Measurements from ENCODE around the gene USP13. TPM values are rescaled to one million over a fixed set of nuclear protein-coding genes. Genes with fewer than 3 reads are reported as not detected.

Gene USP13
- total and polyA plus RNA-seq, 10 of the 15 experiments (the other 5 are each of a cell fraction or from before 2014, with no cell fraction given) = 3.2 to 20.8 (median 9.0) TPM

- Histone ChIP-seq H3K4me3 (no peak overlapping the region), H3K9me3 (replicated peaks; ENCODE audit: control insufficient read depth, insufficient read depth, low read length) (no peaks in the 10 kb centered on the region), H3K27ac (ENCODE audit: control insufficient read depth, insufficient read depth) (no peak overlapping the region), H2AFZ (ENCODE audit: control insufficient read depth, low read depth, low read length) (no peak overlapping the region), H3K9ac (ENCODE audit: control insufficient read depth, insufficient read depth, low read length) (no peak overlapping the region), H3K27me3 (replicated peaks in 1 of 2; ENCODE audit: control insufficient read depth in 2 of 2, insufficient read depth in 2 of 2, low read length in 1 of 2) (no peaks in the 10 kb centered on the region), H3K4me2 (ENCODE audit: control insufficient read depth, insufficient read depth) (no peak overlapping the region), H4K20me1 (ENCODE audit: control insufficient read depth, insufficient read depth) (no peaks in the 10 kb centered on the region), H3K4me1 (ENCODE audit: control insufficient read depth, insufficient read depth, low read length) (no peaks in the 10 kb centered on the region), H3K79me2 (ENCODE audit: control insufficient read depth, insufficient read depth, low read length) (no peaks in the 10 kb centered on the region), H3K36me3 (ENCODE audit: control insufficient read depth in 2 of 2, insufficient read depth in 2 of 2, low read length in 1 of 2) (no peaks in the 10 kb centered on the region)
- FAIRE-seq = no peak
- no peak for DNase-seq (ENCODE audit: low read depth, low spot score)
- ATAC-seq = no peak
- intact Hi-C loops (cut with micrococcal nuclease; ENCODE audit: unreplicated experiment) = no loop called here
- CTCF ChIA-PET = interaction anchor here (0.9 kb wide), 1 partner anchor 789 kb away, joined by 4 read pairs; no protein-coding TSS in a partner anchor
- 76% methylated on average over 5 of the region's 5 CpGs for WGBS (ENCODE audit: insufficient coverage, insufficient replicate concordance, low lambda C conversion rate, missing lambda C conversion rate)
- SMC1A ChIA-PET (ENCODE audit: uncharacterized antibody, unreplicated experiment) = no interaction called here
- TF ChIP-seq ZNF207 (IDR thresholded peaks at IDR 0.05; ENCODE audit: borderline replicate concordance) (no peak), TAF1 (IDR thresholded peaks at IDR 0.05; ENCODE audit: borderline replicate concordance, low read depth, low read length) (no peak)
- in situ Hi-C loops (cut with MboI) = no loop called here
- POLR2A ChIA-PET = no interaction called here
- RAD21 ChIA-PET (ENCODE audit: unreplicated experiment) = no interaction called here
- no TSS peak for BruUV-seq (replicated peaks)
Measured at GRCh38 chr3:179806177-179806576, 153.3 kb downstream of the USP13 start.

- no peak for FAIRE-seq
- Histone ChIP-seq H3K4me3 (no peak overlapping the region), H3K9me3 (replicated peaks; ENCODE audit: control insufficient read depth, insufficient read depth, low read length) (no peaks in the 10 kb centered on the region), H3K27me3 (replicated peaks in 1 of 2; ENCODE audit: control insufficient read depth in 2 of 2, insufficient read depth in 2 of 2, low read length in 1 of 2) (no peaks in the 10 kb centered on the region), H4K20me1 (ENCODE audit: control insufficient read depth, insufficient read depth) (no peaks in the 10 kb centered on the region), H3K79me2 (ENCODE audit: control insufficient read depth, insufficient read depth, low read length) (no peaks in the 10 kb centered on the region), H3K36me3 (ENCODE audit: control insufficient read depth in 2 of 2, insufficient read depth in 2 of 2, low read length in 1 of 2) (no peaks in the 10 kb centered on the region), H2AFZ (ENCODE audit: control insufficient read depth, low read depth, low read length) (no peak overlapping the region), H3K4me2 (ENCODE audit: control insufficient read depth, insufficient read depth) (no peak overlapping the region), H3K4me1 (ENCODE audit: control insufficient read depth, insufficient read depth, low read length) (no peaks in the 10 kb centered on the region), H3K27ac (ENCODE audit: control insufficient read depth, insufficient read depth) (no peak overlapping the region), H3K9ac (ENCODE audit: control insufficient read depth, insufficient read depth, low read length) (no peak overlapping the region)
- ChIA-PET POLR2A (no interaction called here), SMC1A (ENCODE audit: uncharacterized antibody, unreplicated experiment) (interaction anchor here (0.6 to 1.1 kb wide), 3 partner anchors 24 to 57 kb away, joined by 3 to 4 read pairs (median 4); no protein-coding TSS in a partner anchor), CTCF (no interaction called here), RAD21 (ENCODE audit: unreplicated experiment) (no interaction called here)
- no TSS peak for BruUV-seq (replicated peaks)
- no peak for ATAC-seq
- intact Hi-C loops (cut with micrococcal nuclease; ENCODE audit: unreplicated experiment) (no loop called here), in situ Hi-C loops (cut with MboI) (no loop called here)
- no peak for DNase-seq (ENCODE audit: low read depth, low spot score)
- WGBS (ENCODE audit: insufficient coverage, insufficient replicate concordance, low lambda C conversion rate, missing lambda C conversion rate) = 86% methylated on average over 14 of the region's 14 CpGs
- TF ChIP-seq MTA2 (IDR thresholded peaks at IDR 0.05; ENCODE audit: low read depth) (no peak), BHLHE40 (IDR thresholded peaks at IDR 0.05; ENCODE audit: borderline replicate concordance in 1 of 2, low read depth in 2 of 2, low read length in 1 of 2) (no peak), ETV6 (conservative IDR thresholded peaks at IDR 0.05 in 1 of 2, IDR thresholded peaks at IDR 0.05 in 1 of 2; ENCODE audit: borderline replicate concordance in 1 of 2, low read depth in 1 of 2) (no peak), ZSCAN29 (IDR thresholded peaks at IDR 0.05) (no peak), ZBTB4 (CRISPR knock-in tag; IDR thresholded peaks at IDR 0.05) (no peak), SIN3A (IDR thresholded peaks at IDR 0.05; ENCODE audit: low read depth, low read length) (no peak), NFIC (IDR thresholded peaks at IDR 0.05; ENCODE audit: low read depth, low read length) (no peak), EED (IDR thresholded peaks at IDR 0.05; ENCODE audit: low read depth) (no peak), GABPA (IDR thresholded peaks at IDR 0.05; ENCODE audit: low read depth) (no peak), CBX3 (IDR thresholded peaks at IDR 0.05; ENCODE audit: borderline replicate concordance, low read depth) (no peak), ZNF207 (IDR thresholded peaks at IDR 0.05; ENCODE audit: borderline replicate concordance) (no peak), KDM1A (IDR thresholded peaks at IDR 0.05; ENCODE audit: borderline replicate concordance) (no peak), NR2C1 (IDR thresholded peaks at IDR 0.05) (no peak)
Measured at GRCh38 chr3:179807588-179807987, 154.7 kb downstream of the USP13 start.
